ENCODE measurements around the gene MET. TPM values are rescaled to one million over a fixed set of nuclear protein-coding genes. Genes with fewer than 3 reads are reported as not detected.

MET gene
- total and polyA plus RNA-seq, 2 donors (not counting 1 experiment from before 2014, with no cell fraction given): 33.4 to 44.4 TPM

DNA sequence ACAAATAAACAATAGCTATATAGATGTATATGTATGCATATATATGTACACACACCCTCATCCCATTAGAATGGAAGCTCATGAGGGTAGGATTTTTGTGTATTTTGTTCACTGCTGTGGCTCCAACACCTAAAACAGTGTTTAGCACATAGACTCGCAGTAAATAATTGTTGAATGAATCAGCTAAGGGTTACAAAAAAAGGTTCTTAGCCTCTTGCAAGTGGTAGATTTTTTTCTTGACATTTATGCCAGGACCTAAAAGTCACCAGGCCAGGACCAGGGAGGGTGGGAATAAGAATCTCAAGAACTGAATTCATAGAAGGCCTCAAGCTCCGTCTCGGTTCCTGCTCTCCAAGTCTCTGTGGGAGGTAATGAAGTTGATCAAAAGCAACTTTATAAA is 107.9 kb downstream of the MET start:
- DNase-seq (ENCODE audit: low read depth in 2 of 2): peak in 1 of 2 donors; percentile 46
- no peaks in the 10 kb centered on the region for H3K9me3 ChIP-seq (ENCODE audit: control insufficient read depth, insufficient read depth, low read depth, low read length)
- H3K4me1 ChIP-seq (ENCODE audit: control insufficient read depth, extremely low read depth, insufficient read depth, low read length): peaks cover 44% of the 10 kb centered on the region
- H2AFZ ChIP-seq (ENCODE audit: low read length): no peak overlapping the region
- H4K20me1 ChIP-seq (ENCODE audit: control insufficient read depth, extremely low read depth, insufficient read depth, low read length): no peaks in the 10 kb centered on the region
- no peaks in the 10 kb centered on the region for H3K79me2 ChIP-seq (ENCODE audit: control insufficient read depth, insufficient read depth, low read length)
- peaks cover 3% of the 10 kb centered on the region for H3K36me3 ChIP-seq (ENCODE audit: control insufficient read depth, insufficient read depth, low read length)
- H3K27me3 ChIP-seq (ENCODE audit: control insufficient read depth, insufficient read depth, low read length): no peaks in the 10 kb centered on the region
- no peak for TF ChIP-seq EZH2 (IDR thresholded peaks at IDR 0.05; ENCODE audit: low read length, missing control alignments)
- TF ChIP-seq, protein P1, sequence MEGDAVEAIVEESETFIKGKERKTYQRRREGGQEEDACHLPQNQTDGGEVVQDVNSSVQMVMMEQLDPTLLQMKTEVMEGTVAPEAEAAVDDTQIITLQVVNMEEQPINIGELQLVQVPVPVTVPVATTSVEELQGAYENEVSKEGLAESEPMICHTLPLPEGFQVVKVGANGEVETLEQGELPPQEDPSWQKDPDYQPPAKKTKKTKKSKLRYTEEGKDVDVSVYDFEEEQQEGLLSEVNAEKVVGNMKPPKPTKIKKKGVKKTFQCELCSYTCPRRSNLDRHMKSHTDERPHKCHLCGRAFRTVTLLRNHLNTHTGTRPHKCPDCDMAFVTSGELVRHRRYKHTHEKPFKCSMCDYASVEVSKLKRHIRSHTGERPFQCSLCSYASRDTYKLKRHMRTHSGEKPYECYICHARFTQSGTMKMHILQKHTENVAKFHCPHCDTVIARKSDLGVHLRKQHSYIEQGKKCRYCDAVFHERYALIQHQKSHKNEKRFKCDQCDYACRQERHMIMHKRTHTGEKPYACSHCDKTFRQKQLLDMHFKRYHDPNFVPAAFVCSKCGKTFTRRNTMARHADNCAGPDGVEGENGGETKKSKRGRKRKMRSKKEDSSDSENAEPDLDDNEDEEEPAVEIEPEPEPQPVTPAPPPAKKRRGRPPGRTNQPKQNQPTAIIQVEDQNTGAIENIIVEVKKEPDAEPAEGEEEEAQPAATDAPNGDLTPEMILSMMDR (conservative IDR thresholded peaks at IDR 0.05 in 1 of 2, IDR thresholded peaks at IDR 0.05 in 1 of 2; ENCODE audit: low read depth in 1 of 2, low read length in 2 of 2): no peak
- no peak overlapping the region for H3K27ac ChIP-seq (ENCODE audit: insufficient read depth, low read length)
- H3K9ac ChIP-seq (ENCODE audit: insufficient read depth, low read length): no peak overlapping the region
- no peak overlapping the region for H3K4me3 ChIP-seq (replicated peaks in 1 of 4; ENCODE audit: control extremely low read depth in 1 of 4, insufficient read depth in 1 of 4, low read depth in 3 of 4, low read length in 4 of 4)
- H3K4me2 ChIP-seq (ENCODE audit: extremely low read depth, insufficient read depth, low read length): no peak overlapping the region

DNA sequence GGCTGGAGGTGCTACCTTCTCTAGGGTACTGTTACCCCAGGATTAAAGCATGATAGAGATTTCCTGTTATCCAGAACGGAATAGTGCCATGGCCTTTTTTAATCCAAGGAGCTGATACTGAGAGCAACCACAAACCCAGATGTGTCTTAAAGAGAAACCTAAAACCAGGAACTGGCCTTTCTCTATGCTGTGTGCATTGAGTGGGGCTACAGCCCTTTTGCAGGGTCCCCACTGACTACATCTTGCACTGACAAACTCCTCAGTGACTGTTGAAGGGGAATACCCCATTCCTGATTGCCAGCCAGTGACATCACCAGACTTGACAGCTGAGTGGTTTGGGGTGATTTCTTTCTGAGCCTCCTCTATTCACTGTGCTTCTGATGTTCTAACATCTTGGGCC is 108.5 kb downstream of the MET start:
- H4K20me1 ChIP-seq (ENCODE audit: control insufficient read depth, extremely low read depth, insufficient read depth, low read length): no peaks in the 10 kb centered on the region
- peaks cover 3% of the 10 kb centered on the region for H3K36me3 ChIP-seq (ENCODE audit: control insufficient read depth, insufficient read depth, low read length)
- peak in 1 of 2 donors; percentile 40 for DNase-seq (ENCODE audit: low read depth in 2 of 2)
- no peaks in the 10 kb centered on the region for H3K27me3 ChIP-seq (ENCODE audit: control insufficient read depth, insufficient read depth, low read length)
- H3K9ac ChIP-seq (ENCODE audit: insufficient read depth, low read length): no peak overlapping the region
- no peak overlapping the region for H3K27ac ChIP-seq (ENCODE audit: insufficient read depth, low read length)
- H2AFZ ChIP-seq (ENCODE audit: low read length): no peak overlapping the region
- no peak overlapping the region for H3K4me2 ChIP-seq (ENCODE audit: extremely low read depth, insufficient read depth, low read length)
- no peak overlapping the region for H3K4me3 ChIP-seq (replicated peaks in 1 of 4; ENCODE audit: control extremely low read depth in 1 of 4, insufficient read depth in 1 of 4, low read depth in 3 of 4, low read length in 4 of 4)
- no peaks in the 10 kb centered on the region for H3K79me2 ChIP-seq (ENCODE audit: control insufficient read depth, insufficient read depth, low read length)
- TF ChIP-seq, protein P1 (conservative IDR thresholded peaks at IDR 0.05 in 1 of 2, IDR thresholded peaks at IDR 0.05 in 1 of 2; ENCODE audit: low read depth in 1 of 2, low read length in 2 of 2): no peak
- no peak for TF ChIP-seq EZH2 (IDR thresholded peaks at IDR 0.05; ENCODE audit: low read length, missing control alignments)
- no peaks in the 10 kb centered on the region for H3K9me3 ChIP-seq (ENCODE audit: control insufficient read depth, insufficient read depth, low read depth, low read length)
- peaks cover 44% of the 10 kb centered on the region for H3K4me1 ChIP-seq (ENCODE audit: control insufficient read depth, extremely low read depth, insufficient read depth, low read length)

DNA sequence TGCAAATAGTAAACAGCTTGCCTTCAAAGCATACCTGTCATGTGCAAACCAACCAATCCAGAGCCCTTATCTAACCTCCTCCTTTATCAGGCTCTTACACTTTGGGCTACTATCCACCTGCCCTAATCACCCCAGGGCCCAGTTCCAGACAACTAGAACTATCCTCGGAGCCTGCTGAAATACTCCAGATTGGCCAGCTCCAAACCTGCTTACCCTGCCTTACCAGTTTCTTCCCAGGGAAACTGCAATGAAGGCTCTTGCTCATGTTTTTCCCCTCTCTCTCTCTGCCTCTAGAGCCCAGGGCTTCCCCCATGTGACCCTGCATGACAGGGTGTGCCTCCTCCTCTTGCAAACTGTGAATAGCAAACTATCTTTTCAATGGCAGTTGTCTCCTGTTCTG is 109.0 kb downstream of the MET start:
- H3K36me3 ChIP-seq (ENCODE audit: control insufficient read depth, insufficient read depth, low read length): peaks cover 3% of the 10 kb centered on the region
- no peak overlapping the region for H3K9ac ChIP-seq (ENCODE audit: insufficient read depth, low read length)
- H3K9me3 ChIP-seq (ENCODE audit: control insufficient read depth, insufficient read depth, low read depth, low read length): no peaks in the 10 kb centered on the region
- no peak overlapping the region for H3K4me2 ChIP-seq (ENCODE audit: extremely low read depth, insufficient read depth, low read length)
- no peak overlapping the region for H3K27ac ChIP-seq (ENCODE audit: insufficient read depth, low read length)
- H3K27me3 ChIP-seq (ENCODE audit: control insufficient read depth, insufficient read depth, low read length): no peaks in the 10 kb centered on the region
- H4K20me1 ChIP-seq (ENCODE audit: control insufficient read depth, extremely low read depth, insufficient read depth, low read length): no peaks in the 10 kb centered on the region
- H3K4me1 ChIP-seq (ENCODE audit: control insufficient read depth, extremely low read depth, insufficient read depth, low read length): peaks cover 43% of the 10 kb centered on the region
- no peaks in the 10 kb centered on the region for H3K79me2 ChIP-seq (ENCODE audit: control insufficient read depth, insufficient read depth, low read length)
- no peak overlapping the region for H2AFZ ChIP-seq (ENCODE audit: low read length)
- no peak overlapping the region for H3K4me3 ChIP-seq (replicated peaks in 1 of 4; ENCODE audit: control extremely low read depth in 1 of 4, insufficient read depth in 1 of 4, low read depth in 3 of 4, low read length in 4 of 4)
- TF ChIP-seq, protein P1 (conservative IDR thresholded peaks at IDR 0.05 in 1 of 2, IDR thresholded peaks at IDR 0.05 in 1 of 2; ENCODE audit: low read depth in 1 of 2, low read length in 2 of 2): no peak
- TF ChIP-seq EZH2 (IDR thresholded peaks at IDR 0.05; ENCODE audit: low read length, missing control alignments): no peak
- DNase-seq (ENCODE audit: low read depth in 2 of 2): no peak

Data from fibroblast of lung (primary cell).